ENCODE data around the gene C2CD5. TPM values are rescaled to one million over a fixed set of nuclear protein-coding genes. Genes with fewer than 3 reads are reported as not detected.

C2CD5 gene
- total and polyA plus RNA-seq, 2 of the 13 experiments (the other 11 are each of a cell fraction or from before 2014, with no cell fraction given): 12.6 to 14.6 TPM

DNA sequence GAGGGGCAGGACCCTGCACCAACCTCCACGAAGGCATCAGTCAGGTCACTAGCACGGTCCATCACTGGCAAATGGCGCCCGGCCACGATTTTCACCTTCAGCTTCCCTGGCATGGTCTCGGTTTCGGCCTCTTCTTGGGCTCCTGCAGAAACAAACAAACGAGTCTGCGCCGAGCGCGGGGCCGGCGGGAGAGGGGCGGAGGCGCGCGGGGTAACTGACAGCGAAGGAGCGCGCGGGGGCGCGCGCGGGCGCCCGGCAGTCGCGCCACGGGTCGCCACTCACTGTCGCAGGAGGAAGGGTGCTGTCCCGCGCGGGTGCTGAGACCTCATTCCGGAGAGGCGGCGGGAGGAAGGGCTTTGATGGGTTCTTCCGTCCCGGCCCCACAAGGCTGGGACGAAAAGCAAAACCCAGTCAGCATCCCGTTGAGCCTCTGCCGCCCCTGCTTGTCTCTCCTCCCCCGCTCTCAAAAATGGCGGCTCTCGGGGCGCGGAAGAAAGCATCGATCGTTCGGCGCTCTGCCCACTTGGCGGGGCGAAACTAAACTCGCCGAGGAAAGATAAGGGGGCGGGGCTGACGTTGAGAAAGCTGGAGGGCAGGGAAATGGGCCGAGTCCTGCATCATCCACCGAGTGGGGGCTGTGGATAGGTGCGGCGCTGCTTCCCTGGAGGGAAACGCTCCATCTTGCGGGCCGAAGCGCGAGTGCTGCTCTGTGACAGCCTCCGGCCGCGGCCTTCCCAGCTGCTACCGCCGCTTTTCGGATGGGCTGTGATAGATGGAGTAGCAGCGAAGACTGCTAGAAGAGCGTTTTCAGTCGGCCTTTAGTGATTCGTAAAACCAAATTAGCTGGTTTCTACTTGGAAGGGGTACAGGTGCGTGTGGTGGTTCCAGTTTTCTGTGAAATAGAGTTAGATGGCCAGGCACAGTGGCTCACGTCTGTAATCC is at the start of gene C2CD5 (continued):
- TF ChIP-seq PCBP1 (IDR thresholded peaks at IDR 0.05; ENCODE audit: borderline replicate concordance, low read depth, low read length): 0 out of 2 replicates have a peak, but pooled peaks have one; percentile 50
- TF ChIP-seq, protein P1, sequence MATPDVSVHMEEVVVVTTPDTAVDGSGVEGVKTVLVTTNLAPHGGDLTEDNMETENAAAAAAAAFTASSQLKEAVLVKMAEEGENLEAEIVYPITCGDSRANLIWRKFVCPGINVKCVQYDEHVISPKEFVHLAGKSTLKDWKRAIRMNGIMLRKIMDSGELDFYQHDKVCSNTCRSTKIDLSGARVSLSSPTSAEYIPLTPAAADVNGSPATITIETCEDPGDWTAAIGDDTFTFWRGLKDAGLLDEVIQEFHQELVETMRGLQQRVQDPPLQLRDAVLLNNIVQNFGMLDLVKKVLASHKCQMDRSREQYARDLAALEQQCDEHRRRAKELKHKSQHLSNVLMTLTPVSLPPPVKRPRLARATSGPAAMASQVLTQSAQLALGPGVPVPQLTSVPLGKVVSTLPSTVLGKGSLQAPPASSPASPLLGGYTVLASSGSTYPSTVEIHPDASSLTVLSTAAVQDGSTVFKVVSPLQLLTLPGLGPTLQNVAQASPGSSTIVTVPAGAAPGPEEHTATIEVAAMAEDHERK (CRISPR knock-in tag; IDR thresholded peaks at IDR 0.05; ENCODE audit: low read depth): peak; percentile 41; the same call in 1 of the 2 replicates
- TF ChIP-seq ZNF12 (CRISPR knock-in tag; IDR thresholded peaks at IDR 0.05): 0 out of 2 replicates have a peak, but pooled peaks have one; percentile 29
- no peak for TF ChIP-seq NR2F6 (IDR thresholded peaks at IDR 0.05)
- peak; percentile 27 for TF ChIP-seq NR2F6 (CRISPR knock-in tag; IDR thresholded peaks at IDR 0.05)
- TF ChIP-seq TBX2 (CRISPR knock-in tag; IDR thresholded peaks at IDR 0.05; ENCODE audit: borderline replicate concordance): peak; percentile 88
- TF ChIP-seq ZNF629 (CRISPR knock-in tag; conservative IDR thresholded peaks at IDR 0.05): peak; percentile 75
- TF ChIP-seq CAMTA2 (CRISPR knock-in tag; IDR thresholded peaks at IDR 0.05; ENCODE audit: borderline replicate concordance): peak; percentile 43; the same call in 1 of the 2 replicates
- peak; percentile 87; the same call in 1 of the 2 replicates for TF ChIP-seq ZNF292 (CRISPR knock-in tag; IDR thresholded peaks at IDR 0.05; ENCODE audit: borderline replicate concordance, low read depth)
- TF ChIP-seq, protein P2, sequence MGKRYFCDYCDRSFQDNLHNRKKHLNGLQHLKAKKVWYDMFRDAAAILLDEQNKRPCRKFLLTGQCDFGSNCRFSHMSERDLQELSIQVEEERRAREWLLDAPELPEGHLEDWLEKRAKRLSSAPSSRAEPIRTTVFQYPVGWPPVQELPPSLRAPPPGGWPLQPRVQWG (CRISPR knock-in tag; IDR thresholded peaks at IDR 0.05; ENCODE audit: borderline replicate concordance, low read depth): no peak
- peak; percentile 95 for TF ChIP-seq HDAC1 (CRISPR knock-in tag; IDR thresholded peaks at IDR 0.05)
- peak; percentile 87 for TF ChIP-seq YEATS2 (CRISPR knock-in tag; IDR thresholded peaks at IDR 0.05; ENCODE audit: borderline replicate concordance)
- TF ChIP-seq, protein P3, sequence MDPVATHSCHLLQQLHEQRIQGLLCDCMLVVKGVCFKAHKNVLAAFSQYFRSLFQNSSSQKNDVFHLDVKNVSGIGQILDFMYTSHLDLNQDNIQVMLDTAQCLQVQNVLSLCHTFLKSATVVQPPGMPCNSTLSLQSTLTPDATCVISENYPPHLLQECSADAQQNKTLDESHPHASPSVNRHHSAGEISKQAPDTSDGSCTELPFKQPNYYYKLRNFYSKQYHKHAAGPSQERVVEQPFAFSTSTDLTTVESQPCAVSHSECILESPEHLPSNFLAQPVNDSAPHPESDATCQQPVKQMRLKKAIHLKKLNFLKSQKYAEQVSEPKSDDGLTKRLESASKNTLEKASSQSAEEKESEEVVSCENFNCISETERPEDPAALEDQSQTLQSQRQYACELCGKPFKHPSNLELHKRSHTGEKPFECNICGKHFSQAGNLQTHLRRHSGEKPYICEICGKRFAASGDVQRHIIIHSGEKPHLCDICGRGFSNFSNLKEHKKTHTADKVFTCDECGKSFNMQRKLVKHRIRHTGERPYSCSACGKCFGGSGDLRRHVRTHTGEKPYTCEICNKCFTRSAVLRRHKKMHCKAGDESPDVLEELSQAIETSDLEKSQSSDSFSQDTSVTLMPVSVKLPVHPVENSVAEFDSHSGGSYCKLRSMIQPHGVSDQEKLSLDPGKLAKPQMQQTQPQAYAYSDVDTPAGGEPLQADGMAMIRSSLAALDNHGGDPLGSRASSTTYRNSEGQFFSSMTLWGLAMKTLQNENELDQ (CRISPR knock-in tag; IDR thresholded peaks at IDR 0.05; ENCODE audit: borderline replicate concordance): no peak
- TF ChIP-seq SATB2 (CRISPR knock-in tag; IDR thresholded peaks at IDR 0.05): 0 out of 2 replicates have a peak, but pooled peaks have one; percentile 64
- no peak for TF ChIP-seq ZNF790 (CRISPR knock-in tag; IDR thresholded peaks at IDR 0.05; ENCODE audit: borderline replicate concordance)
- 0 out of 2 replicates have a peak, but pooled peaks have one; percentile 33 for TF ChIP-seq WIZ (CRISPR knock-in tag; IDR thresholded peaks at IDR 0.05)
- TF ChIP-seq, protein P4, sequence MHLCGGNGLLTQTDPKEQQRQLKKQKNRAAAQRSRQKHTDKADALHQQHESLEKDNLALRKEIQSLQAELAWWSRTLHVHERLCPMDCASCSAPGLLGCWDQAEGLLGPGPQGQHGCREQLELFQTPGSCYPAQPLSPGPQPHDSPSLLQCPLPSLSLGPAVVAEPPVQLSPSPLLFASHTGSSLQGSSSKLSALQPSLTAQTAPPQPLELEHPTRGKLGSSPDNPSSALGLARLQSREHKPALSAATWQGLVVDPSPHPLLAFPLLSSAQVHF (CRISPR knock-in tag; IDR thresholded peaks at IDR 0.05): no peak
- TF ChIP-seq, protein P5, sequence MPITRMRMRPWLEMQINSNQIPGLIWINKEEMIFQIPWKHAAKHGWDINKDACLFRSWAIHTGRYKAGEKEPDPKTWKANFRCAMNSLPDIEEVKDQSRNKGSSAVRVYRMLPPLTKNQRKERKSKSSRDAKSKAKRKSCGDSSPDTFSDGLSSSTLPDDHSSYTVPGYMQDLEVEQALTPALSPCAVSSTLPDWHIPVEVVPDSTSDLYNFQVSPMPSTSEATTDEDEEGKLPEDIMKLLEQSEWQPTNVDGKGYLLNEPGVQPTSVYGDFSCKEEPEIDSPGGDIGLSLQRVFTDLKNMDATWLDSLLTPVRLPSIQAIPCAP (CRISPR knock-in tag; IDR thresholded peaks at IDR 0.05; ENCODE audit: low read depth): no peak; the same call in 1 of the 2 replicates
- no peak for TF ChIP-seq NFE2 (CRISPR knock-in tag; IDR thresholded peaks at IDR 0.05)
- TF ChIP-seq ZC3H13 (CRISPR knock-in tag; IDR thresholded peaks at IDR 0.05): peak; percentile 88
- TF ChIP-seq ZNF589 (CRISPR knock-in tag; conservative IDR thresholded peaks at IDR 0.05): no peak; the same call in 1 of the 2 replicates
